WTC11 (cell line): ENCODE data around the gene IGFBP2. TPM values are rescaled to one million over a fixed set of nuclear protein-coding genes. Genes with fewer than 3 reads are reported as not detected.

Experiments used
- ATAC-seq: fragments of 200-7000 bp; cut with Tn5 transposase; 2 replicates; pipeline ENCODE4 v1.10.0; 2021; ENCODE audit warnings: mild to moderate bottlenecking, moderate library complexity
- CTCF ChIA-PET: fragments of 300-600 bp; sonication (Branson Sonifier 250); formaldehyde crosslinking; loops from one replicate; lab custom pipeline; 2021; ENCODE audit warnings: antibody characterized with exemption; lab: Charles Lee
- POLR2A ChIA-PET: fragments of 350-600 bp; sonication (Branson Sonifier 250); formaldehyde crosslinking; loops from one replicate; lab custom pipeline; 2021; ENCODE audit warnings: antibody characterized with exemption; lab: Charles Lee
- DNase-seq: peaks from one replicate; pipeline ENCODE4 v3.0.0; 2021; ENCODE audit warnings: low spot score
- H3K27ac Mint-ChIP-seq: 2 replicates; pipeline ENCODE4 v1.8.0; 2021; ENCODE audit warnings: mixed read lengths
- H3K27me3 Mint-ChIP-seq: 2 replicates; pipeline ENCODE4 v1.8.0; 2021; ENCODE audit warnings: low read depth, mild to moderate bottlenecking, moderate library complexity, mixed read lengths
- H3K36me3 Mint-ChIP-seq: 2 replicates; pipeline ENCODE4 v1.8.0; 2021; ENCODE audit warnings: mixed read lengths
- H3K4me1 Mint-ChIP-seq: 2 replicates; pipeline ENCODE4 v1.8.0; 2022; ENCODE audit warnings: mixed read lengths
- H3K4me3 Mint-ChIP-seq: 2 replicates; pipeline ENCODE4 v1.8.0; 2021; ENCODE audit warnings: mild to moderate bottlenecking, moderate library complexity, mixed read lengths
- H3K9me3 Mint-ChIP-seq: 2 replicates; pipeline ENCODE4 v1.8.0; 2021; ENCODE audit warnings: mixed read lengths
- AFF4 ChIP-seq: sonication (generic); formaldehyde crosslinking; IDR thresholded peaks from 2 replicates; pipeline ENCODE4 v1.8.1; 2023; ENCODE audit warnings: mild to moderate bottlenecking, missing genetic modification reagents, borderline replicate concordance
- AR ChIP-seq: fragments of 250-450 bp; sonication (Bioruptor Pico); IDR thresholded peaks from 2 replicates; pipeline ENCODE4 v1.9.0; 2021; ENCODE audit warnings: mild to moderate bottlenecking
- E2F1 ChIP-seq: sonication (generic); formaldehyde crosslinking; IDR thresholded peaks from 2 replicates; pipeline ENCODE4 v1.8.0; 2022; ENCODE audit warnings: mild to moderate bottlenecking, missing genetic modification reagents
- ETV6 ChIP-seq: sonication (generic); formaldehyde crosslinking; IDR thresholded peaks from 2 replicates; pipeline ENCODE4 v1.8.1; 2022; ENCODE audit warnings: mild to moderate bottlenecking, missing genetic modification reagents
- FOXK1 ChIP-seq: sonication (generic); formaldehyde crosslinking; IDR thresholded peaks from 2 replicates; pipeline ENCODE4 v1.8.0; 2022; ENCODE audit warnings: mild to moderate bottlenecking, moderate library complexity, missing genetic modification reagents
- FOXP1 ChIP-seq: sonication (generic); formaldehyde crosslinking; IDR thresholded peaks from 2 replicates; pipeline ENCODE4 v1.8.0; 2022; ENCODE audit warnings: missing genetic modification reagents, mild to moderate bottlenecking, moderate library complexity, borderline replicate concordance
- FOXP4 ChIP-seq: sonication (generic); formaldehyde crosslinking; IDR thresholded peaks from 2 replicates; pipeline ENCODE4 v1.8.0; 2022; ENCODE audit warnings: mild to moderate bottlenecking, missing genetic modification reagents
- JUN ChIP-seq: sonication (generic); formaldehyde crosslinking; IDR thresholded peaks from 2 replicates; pipeline ENCODE4 v1.8.0; 2023; ENCODE audit warnings: mild to moderate bottlenecking, missing genetic modification reagents
- NFYB ChIP-seq: sonication (generic); formaldehyde crosslinking; conservative IDR thresholded peaks from 2 replicates; pipeline ENCODE4 v1.8.0; 2022; ENCODE audit warnings: low read depth, missing genetic modification reagents
- NR3C1 ChIP-seq: sonication (generic); formaldehyde crosslinking; conservative IDR thresholded peaks from 2 replicates; pipeline ENCODE4 v1.8.1; 2023; ENCODE audit warnings: low read depth, mild to moderate bottlenecking, missing genetic modification reagents
- RELA ChIP-seq: sonication (generic); formaldehyde crosslinking; IDR thresholded peaks from 2 replicates; pipeline ENCODE4 v1.8.1; 2022; ENCODE audit warnings: missing genetic modification reagents, mild to moderate bottlenecking, borderline replicate concordance
- SMAD3 ChIP-seq: sonication (generic); formaldehyde crosslinking; IDR thresholded peaks from 2 replicates; pipeline ENCODE4 v1.8.0; 2022; ENCODE audit warnings: missing genetic modification reagents, mild to moderate bottlenecking, borderline replicate concordance
- TEAD1 ChIP-seq: sonication (generic); formaldehyde crosslinking; IDR thresholded peaks from 2 replicates; pipeline ENCODE4 v1.8.0; 2022; ENCODE audit warnings: mild to moderate bottlenecking, missing genetic modification reagents
- ZNF121 ChIP-seq: sonication (generic); formaldehyde crosslinking; IDR thresholded peaks from 2 replicates; pipeline ENCODE4 v1.8.0; 2023; ENCODE audit warnings: missing genetic modification reagents
- ZNF232 ChIP-seq: sonication (generic); formaldehyde crosslinking; IDR thresholded peaks from 2 replicates; pipeline ENCODE4 v1.8.0; 2022; ENCODE audit warnings: mild to moderate bottlenecking, missing genetic modification reagents
- ZNF263 ChIP-seq: sonication (generic); formaldehyde crosslinking; IDR thresholded peaks from 2 replicates; pipeline ENCODE4 v1.8.1; 2022; ENCODE audit warnings: low read depth, mild to moderate bottlenecking, moderate library complexity, missing genetic modification reagents
- ZNF281 ChIP-seq: sonication (generic); formaldehyde crosslinking; IDR thresholded peaks from 2 replicates; pipeline ENCODE4 v1.8.0; 2023; ENCODE audit warnings: mild to moderate bottlenecking, missing genetic modification reagents
- ZNF317 ChIP-seq: sonication (generic); formaldehyde crosslinking; IDR thresholded peaks from 2 replicates; pipeline ENCODE4 v1.8.1; 2023; ENCODE audit warnings: low read depth, mild to moderate bottlenecking, moderate library complexity, missing genetic modification reagents, borderline replicate concordance
- ZSCAN18 ChIP-seq: fragments of 250-450 bp; sonication (Bioruptor Pico); IDR thresholded peaks from 2 replicates; pipeline ENCODE4 v2.1.2; 2022; ENCODE audit warnings: mild to moderate bottlenecking, moderate library complexity
- total RNA-seq: library from RNA; stranded (reverse); gene quantifications from 3 replicates; pipeline ENCODE4 v1.2.3, GENCODE V29; 2021

IGFBP2 gene
- total RNA-seq, 1 experiment from 2014 or later, result 514 TPM

GRCh38 chr2:216645636-216645950 is 12.4 kb downstream of the IGFBP2 start:
- peaks cover 72% of the 10 kb centered on the region for H3K36me3 Mint-ChIP-seq
- ChIA-PET CTCF (no interaction called here), POLR2A (no interaction called here)
- H3K27ac Mint-ChIP-seq, result no peak overlapping the region
- no peak for TF ChIP-seq FOXP1 (CRISPR knock-in tag)
- TF ChIP-seq ZNF232 (CRISPR knock-in tag), result no peak
- no peak for TF ChIP-seq FOXP4
- no peak for TF ChIP-seq NFYB (CRISPR knock-in tag)
- TF ChIP-seq SMAD3 (CRISPR knock-in tag), result no peak
- TF ChIP-seq RELA (CRISPR knock-in tag), result no peak
- TF ChIP-seq ZNF263 (CRISPR knock-in tag), result no peak
- no peak for TF ChIP-seq AR
- TF ChIP-seq ZSCAN18, result no peak
- TF ChIP-seq FOXK1, result no peak
- no peak for TF ChIP-seq E2F1
- TF ChIP-seq ZNF281 (CRISPR knock-in tag), result no peak
- TF ChIP-seq JUN, result no peak
- no peak for TF ChIP-seq TEAD1 (CRISPR knock-in tag)
- no peak for TF ChIP-seq ETV6 (CRISPR knock-in tag)
- TF ChIP-seq ZNF317, result no peak
- no peak for TF ChIP-seq AFF4 (CRISPR knock-in tag)
- no peak for TF ChIP-seq ZNF121
- TF ChIP-seq NR3C1 (CRISPR knock-in tag), result no peak
- TF ChIP-seq, all 79 proteins: peak for 0
- no peak for DNase-seq
- no peak for ATAC-seq
- peaks cover 72% of the 10 kb centered on the region for H3K4me1 Mint-ChIP-seq
- H3K4me3 Mint-ChIP-seq, result no peak overlapping the region
- no peaks in the 10 kb centered on the region for H3K27me3 Mint-ChIP-seq
- peaks cover 12% of the 10 kb centered on the region for H3K9me3 Mint-ChIP-seq
